Glomerular endothelial cell (primary cell): ENCODE results near the gene ZNF638. TPM values are rescaled to one million over a fixed set of nuclear protein-coding genes. Genes with fewer than 3 reads are reported as not detected.

Experiments used
- DNase-seq: peaks from one replicate; pipeline ENCODE4 v3.0.0-alpha.2; 2011; ENCODE audit warnings: low read depth, low spot score; ENCODE audit errors: extremely low read depth
- total RNA-seq: library from RNA; depleted of rRNA; stranded (reverse); fragments of >200 nt; gene quantifications from 2 replicates; pipeline ENCODE4 v1.2.3, GENCODE V29; 2015

ZNF638 gene
- total RNA-seq, 1 donor from 2014 or later = 96.7 TPM

- DNase-seq = no peak
Observed at GRCh38 chr2:71336384-71336783, 4.8 kb downstream of the ZNF638 start.

DNA sequence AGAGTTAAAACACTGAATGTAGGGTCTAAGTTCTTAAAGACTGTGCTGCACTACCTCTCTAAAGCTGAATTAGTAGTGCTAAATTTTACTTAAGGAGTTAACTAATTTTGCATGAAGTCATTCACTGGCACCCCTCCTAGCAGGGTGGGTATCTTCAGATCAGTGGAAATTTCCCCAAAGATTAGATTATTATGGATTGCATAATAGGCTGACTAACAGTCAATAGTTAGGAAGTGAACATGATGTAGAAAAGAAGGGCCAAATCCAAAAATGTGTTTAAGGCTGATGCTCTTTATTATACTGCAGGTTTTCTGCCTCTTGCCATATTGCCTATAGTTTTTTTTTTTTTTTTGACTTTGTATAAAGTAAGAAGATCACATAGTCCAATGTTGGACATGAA is 5.2 kb downstream of the ZNF638 start:
- DNase-seq = no peak

DNA sequence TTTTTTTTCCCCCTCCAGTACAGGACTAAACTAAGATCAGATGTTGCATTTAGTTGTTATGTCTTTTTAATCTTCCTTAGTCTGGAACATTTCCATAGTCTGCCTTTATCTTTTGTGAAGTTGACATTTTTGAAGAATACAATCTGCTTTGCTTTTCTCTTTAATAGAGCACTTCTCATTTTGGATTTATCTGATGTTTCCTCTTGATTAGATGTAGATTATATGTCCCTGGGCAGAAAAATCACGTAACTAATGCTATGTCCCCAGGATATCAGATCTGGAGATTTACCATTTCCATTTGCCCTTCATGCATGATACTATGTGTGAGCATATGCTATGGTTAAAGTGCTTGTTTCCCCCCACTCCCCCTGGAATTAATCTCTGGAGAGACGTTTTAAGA is 6.2 kb downstream of the ZNF638 start:
- DNase-seq = no peak

GRCh38 chr2:71339685-71340084 is 8.1 kb downstream of the ZNF638 start:
- no peak for DNase-seq

GRCh38 chr2:71340176-71340575 is 8.6 kb downstream of the ZNF638 start:
- DNase-seq = no peak

DNA sequence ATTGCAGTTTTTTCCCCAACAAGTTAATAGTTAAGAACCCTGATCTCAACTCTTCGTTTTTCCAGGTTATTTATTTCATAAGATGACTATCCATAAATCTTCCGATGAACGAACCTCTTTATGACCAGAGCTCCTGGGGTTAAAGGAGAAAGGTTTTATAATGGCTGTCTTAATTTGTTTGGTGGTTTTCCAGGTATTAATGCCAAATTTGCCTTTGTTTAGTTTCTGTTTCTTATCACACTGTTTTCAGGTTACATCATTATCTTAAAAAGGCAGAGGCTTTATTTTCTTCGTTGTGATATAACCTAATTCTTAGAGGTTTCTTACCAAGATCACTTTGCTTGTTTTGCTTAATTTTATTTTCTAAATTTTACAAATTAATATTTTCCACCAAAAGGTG is 10.1 kb downstream of the ZNF638 start:
- DNase-seq = no peak

DNA sequence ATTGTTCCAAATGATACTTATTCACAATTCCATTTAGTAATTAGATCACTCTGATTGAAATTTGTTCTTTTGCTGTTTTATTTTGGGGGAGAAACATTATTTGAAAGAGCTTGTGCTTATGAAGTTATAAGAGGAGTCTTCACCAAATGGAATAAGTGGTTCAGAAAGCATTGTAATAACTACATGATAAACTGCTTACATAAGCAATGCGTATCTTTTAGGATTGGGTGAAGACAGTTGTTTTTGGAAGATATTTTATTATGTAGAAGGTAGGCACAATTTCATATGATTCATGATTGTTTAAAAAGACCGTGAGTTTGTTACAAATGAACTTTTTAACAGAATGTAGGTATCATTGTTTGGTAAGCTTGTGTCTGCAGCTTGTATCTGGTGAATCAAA is 14.5 kb downstream of the ZNF638 start:
- DNase-seq = no peak

DNA sequence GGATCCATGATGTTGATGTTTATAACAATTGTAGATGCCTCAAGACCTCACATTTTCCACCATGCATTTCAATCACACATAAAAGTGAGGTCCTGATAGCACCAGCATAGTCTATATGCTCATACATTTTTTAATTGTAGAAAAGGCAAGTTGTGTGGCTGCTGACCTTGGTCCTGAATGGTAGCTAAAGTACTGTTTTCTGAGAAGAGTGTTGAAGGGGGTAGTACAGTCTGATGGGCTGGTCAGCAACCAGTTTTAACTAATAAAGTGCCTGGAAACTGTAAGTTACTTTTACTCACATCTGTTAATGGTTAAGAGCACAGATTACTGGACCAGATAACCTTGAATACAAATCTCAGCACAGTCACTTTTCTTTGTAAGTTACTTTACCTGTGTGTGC is 15.9 kb downstream of the ZNF638 start:
- DNase-seq = no peak

GRCh38 chr2:71348302-71348701 is 16.7 kb downstream of the ZNF638 start:
- no peak for DNase-seq

DNA sequence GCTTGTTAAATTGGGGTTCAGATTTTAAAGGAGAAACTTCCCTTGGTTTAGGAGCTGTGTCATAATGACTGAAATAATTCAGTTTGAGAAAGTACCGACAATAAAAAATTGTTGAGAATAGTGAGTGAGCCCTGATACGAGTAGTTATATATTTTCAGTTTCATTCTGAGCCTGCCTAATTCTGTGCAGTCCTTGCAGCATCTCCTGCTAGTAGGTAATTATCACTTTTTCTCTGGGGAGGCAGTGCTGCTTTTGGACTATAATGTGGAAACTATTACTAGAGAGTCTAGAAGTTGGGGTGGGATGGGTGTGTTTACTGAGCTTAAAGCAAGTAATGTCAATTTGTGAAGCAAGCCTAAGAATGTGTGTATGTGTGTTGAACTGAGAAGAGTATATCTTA is 21.7 kb downstream of the ZNF638 start:
- no peak for DNase-seq

GRCh38 chr2:71358931-71359671 is 27.5 kb downstream of the ZNF638 start:
- DNase-seq = no peak

GRCh38 chr2:71360434-71360975 is 28.9 kb downstream of the ZNF638 start:
- no peak for DNase-seq

DNA sequence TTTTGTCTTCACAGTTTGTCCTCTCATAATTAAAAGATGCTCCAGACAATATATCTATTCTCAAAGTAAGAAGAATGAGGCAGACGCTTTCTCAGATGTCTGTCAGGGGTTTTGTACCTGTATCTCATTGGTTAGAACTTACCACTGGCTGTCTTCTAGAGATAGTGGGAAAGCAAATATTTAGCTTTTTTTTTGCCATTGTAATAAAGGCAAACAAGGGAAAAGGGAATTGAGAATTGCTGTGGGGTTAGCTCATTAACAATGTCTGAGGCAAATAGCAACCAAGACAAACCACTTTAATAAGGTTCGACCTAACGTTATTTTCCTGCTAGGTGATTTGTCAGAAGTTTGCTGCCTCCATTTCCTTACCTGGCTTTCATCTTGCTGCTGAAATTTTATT is 30.0 kb downstream of the ZNF638 start:
- no peak for DNase-seq

DNA sequence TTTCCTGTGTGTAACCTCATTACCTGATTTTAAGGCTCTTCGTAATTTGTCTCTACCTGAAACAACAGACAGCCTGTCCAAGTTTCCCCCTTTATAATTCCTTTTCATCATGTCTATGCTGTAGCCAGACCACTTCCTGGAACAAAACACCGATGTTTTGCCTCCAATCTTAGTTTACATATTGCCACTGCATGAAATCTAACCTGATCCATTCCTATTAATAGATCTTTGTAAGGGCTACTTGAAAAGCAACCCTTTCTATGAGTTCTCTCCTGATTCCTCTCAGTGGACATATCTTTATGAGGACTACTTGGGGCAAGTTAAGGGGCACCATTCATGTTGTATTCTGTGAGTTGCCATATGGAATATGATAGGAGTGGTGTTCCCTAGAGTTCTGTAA is 30.9 kb downstream of the ZNF638 start:
- DNase-seq = no peak

GRCh38 chr2:71370015-71370414 is 38.4 kb downstream of the ZNF638 start:
- no peak for DNase-seq

DNA sequence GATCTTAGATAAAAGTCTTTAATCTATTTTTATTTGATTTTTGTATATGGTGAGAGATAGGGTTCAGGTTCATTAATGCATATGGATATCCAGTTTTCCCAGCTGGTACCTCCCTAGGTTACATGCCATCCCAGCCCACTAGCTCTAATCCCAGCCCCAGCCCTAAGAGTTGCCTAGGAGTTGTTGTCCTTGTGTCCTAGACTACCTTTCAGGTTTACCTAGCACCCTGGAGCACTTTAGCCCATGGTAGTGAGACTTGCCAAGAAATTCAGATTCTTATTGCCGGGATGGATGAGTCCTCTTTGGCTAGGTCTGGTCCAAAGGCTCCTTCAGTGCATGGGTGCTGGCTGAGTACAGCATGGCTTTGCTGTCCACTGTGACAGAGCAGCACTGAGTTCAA is 40.5 kb downstream of the ZNF638 start:
- DNase-seq = no peak

- no peak for DNase-seq
Observed at GRCh38 chr2:71379086-71379485, 47.5 kb downstream of the ZNF638 start.

- DNase-seq = no peak
Observed at GRCh38 chr2:71380665-71381064, 49.1 kb downstream of the ZNF638 start.

- no peak for DNase-seq
Observed at GRCh38 chr2:71385012-71385411, 53.4 kb downstream of the ZNF638 start.

- no peak for DNase-seq
Observed at GRCh38 chr2:71388214-71388613, 56.6 kb downstream of the ZNF638 start.

- DNase-seq = no peak
Observed at GRCh38 chr2:71389384-71390072, 57.9 kb downstream of the ZNF638 start.

GRCh38 chr2:71393216-71393615 is 61.6 kb downstream of the ZNF638 start:
- no peak for DNase-seq
